HG02852 (cell line): ENCODE measurements around the gene KDM4E.
"Not testable (repeated sequence)": the region's sequence is repeated elsewhere in the genome, so short reads cannot be mapped to it uniquely, and the experiment has no call there.

ENCODE experiments used
- ATAC-seq: cut with Tn5 transposase; IDR thresholded peaks from one replicate; pipeline ENCODE4 v1.9.1; 2021; ENCODE audit warnings: mild to moderate bottlenecking, moderate library complexity; ENCODE audit not compliant: unreplicated experiment

KDM4E gene

DNA sequence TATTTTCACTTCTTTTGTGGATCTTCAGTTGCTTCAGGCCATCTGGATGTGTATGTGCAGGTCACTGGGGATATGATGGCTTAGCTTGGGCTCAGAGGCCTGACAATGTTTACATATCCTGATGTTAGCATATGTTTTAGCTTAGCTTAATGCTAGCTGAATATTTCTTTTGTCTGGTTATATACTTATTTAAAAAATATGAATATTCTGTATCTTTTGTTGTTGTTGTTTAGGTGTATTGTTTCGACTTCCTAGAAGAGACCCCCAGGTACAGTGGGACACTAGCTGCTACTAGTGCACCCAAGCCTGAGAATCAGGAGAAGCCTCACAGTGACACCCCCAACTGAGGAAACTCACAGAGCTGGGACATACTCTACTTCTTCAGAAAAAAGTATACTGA lies at the start of gene KDM4E:
Gene KDM4E, plus strand, starts transcription at position 301 of the 400 bp plus-strand sequence. CDS start 300 bp downstream, outside the sequence.
- ATAC-seq = no peak

GRCh38 chr11:94975599-94975998 lies 49.5 kb upstream of the KDM4E start:
- no peak for ATAC-seq

DNA sequence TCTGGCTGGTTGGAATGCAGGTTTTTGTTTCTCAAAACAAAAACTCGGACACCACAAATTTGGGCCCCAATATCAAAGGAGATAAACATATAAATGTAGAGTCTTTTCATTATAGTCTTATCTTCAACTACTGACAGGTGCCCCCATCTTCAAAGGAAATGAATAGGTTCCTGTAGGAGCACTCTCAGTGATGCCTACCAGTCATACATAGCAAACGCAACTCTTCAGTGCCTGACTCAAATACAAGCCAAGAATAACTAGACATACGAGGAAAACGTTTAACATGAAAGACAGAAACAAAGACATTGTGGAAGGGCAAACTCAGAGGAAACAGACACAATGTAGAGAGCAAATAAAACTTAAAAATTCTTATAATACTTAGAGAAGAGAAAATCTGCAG lies 37.7 kb upstream of the KDM4E start:
- no peak for ATAC-seq

DNA sequence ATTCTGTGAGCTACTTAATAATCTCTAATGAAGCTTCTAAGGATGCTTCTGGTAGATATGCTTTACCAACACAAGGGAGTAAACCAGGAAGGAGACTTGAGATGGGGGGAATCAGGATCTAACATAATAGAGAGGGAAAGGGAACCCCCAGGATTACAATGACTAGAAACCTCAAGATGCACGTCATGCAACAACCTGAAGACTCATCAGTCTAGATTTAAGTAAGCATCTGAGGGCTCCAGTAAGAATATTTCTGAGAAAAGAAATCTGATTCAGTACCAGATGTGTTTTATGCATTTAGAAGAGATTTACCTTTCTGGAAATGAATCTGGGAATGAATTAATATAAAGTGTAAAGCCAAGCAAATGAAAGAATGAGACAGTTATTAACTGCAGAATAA lies 36.3 kb upstream of the KDM4E start:
- ATAC-seq = no peak

- no peak for ATAC-seq
These were observed 31.6 kb upstream of the KDM4E start for GRCh38 chr11:94993400-94993943.

GRCh38 chr11:94997437-94997836 lies 27.6 kb upstream of the KDM4E start:
- ATAC-seq = no peak

DNA sequence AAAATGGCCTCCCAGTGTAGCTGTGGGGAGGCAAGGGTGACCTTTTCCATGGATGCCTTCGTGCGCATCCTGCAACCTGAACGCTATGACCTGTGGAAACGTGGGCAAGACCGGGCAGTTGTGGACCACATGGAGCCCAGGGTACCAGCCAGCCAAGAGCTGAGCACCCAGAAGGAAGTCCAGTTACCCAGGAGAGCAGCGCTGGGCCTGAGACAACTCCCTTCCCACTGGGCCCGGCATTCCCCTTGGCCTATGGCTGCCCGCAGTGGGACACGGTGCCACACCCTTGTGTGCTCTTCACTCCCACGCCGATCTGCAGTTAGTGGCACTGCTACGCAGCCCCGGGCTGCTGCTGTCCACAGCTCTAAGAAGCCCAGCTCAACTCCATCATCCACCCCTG lies 26.8 kb upstream of the KDM4E start:
- no peak for ATAC-seq

- no peak for ATAC-seq
These were observed 21.3 kb upstream of the KDM4E start for GRCh38 chr11:95003716-95004115.

DNA sequence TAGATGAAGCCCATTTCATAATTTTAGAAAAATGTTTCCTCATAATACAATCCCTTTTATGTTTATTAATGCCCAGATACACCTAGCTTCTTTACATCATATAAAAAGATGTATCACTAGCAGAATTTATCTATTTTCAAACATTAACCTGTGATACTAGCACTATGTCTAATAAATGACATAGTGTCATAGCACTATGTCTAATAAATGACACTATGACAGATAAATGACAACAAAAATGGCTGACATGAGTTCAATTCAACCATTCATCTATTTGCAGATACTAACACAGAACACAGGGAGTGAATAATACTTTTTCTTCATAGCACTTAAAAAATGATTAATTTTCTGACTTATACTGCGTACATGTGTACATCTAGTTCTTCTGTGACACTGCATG lies 19.4 kb upstream of the KDM4E start:
- no peak for ATAC-seq

DNA sequence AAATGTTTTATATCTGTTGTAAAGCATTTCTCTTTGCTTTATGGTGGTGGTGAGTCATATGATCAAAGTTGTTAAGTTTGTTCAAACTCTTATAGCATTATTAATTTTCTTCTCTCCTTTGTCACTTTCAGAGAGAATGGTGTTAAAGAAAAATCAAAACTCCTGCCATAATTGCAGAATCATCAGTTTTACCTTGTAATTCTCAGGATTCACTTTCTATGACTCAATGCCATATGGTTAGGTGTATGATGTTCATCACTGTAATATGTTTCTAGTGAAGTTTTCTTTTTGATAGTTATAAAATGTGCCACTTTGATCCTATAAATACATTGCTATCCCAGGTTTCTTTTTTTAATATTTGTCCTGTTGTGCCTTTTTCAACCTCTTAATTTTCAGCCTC lies 13.7 kb upstream of the KDM4E start:
- no peak for ATAC-seq

- ATAC-seq = no peak
These were observed 10.8 kb upstream of the KDM4E start for GRCh38 chr11:95014184-95014821.

- no peak for ATAC-seq
These were observed 8.9 kb upstream of the KDM4E start for GRCh38 chr11:95016139-95016538.

DNA sequence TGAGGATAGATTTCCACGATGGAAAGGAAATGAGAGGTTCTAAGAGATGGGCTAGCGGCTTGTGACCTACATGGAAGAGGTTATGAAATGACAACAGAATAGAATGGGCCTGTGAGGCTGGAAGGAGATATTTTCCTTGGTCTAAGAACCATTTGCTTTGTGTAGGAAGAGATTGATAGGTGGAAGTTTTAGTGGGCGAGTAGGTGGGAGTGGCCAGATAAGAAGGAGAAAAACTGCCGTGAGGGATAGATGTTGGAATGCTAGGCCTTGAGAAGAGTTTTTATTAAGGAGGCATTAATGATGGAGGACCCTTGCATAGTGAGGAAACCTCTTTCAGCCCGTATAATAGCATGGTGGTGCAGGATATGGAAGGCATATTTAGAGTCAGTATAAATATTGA lies 3.6 kb upstream of the KDM4E start:
- not testable (repeated sequence) for ATAC-seq

GRCh38 chr11:95025594-95025993 lies 536 bp downstream of the KDM4E start:
- not testable (repeated sequence) for ATAC-seq

- ATAC-seq = no peak
These were observed 3.3 kb downstream of the KDM4E start for GRCh38 chr11:95028357-95028756.

DNA sequence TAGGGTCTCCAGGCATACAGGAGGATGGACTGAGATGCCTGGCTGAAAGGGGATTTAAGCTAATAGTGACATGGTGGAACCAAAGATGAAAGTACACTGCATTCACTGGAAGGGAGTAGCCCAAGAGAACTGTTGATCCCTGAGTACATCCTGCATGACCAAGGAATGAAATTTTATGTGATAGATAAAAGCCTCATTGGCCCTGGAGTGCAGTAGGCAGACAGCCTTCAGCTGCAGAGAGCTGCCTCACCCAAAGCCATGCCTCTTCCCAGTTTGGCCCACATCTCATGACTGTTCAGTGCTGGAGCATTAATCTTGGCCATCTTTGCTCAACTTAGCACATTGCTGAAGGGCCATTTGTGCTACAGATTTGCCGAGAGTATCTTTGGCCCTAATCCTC lies 8.0 kb downstream of the KDM4E start:
- no peak for ATAC-seq

GRCh38 chr11:95035316-95035715 lies 10.3 kb downstream of the KDM4E start:
- no peak for ATAC-seq

GRCh38 chr11:95037356-95038035 lies 12.4 kb downstream of the KDM4E start:
- ATAC-seq = not testable (repeated sequence)

- no peak for ATAC-seq
These were observed 17.2 kb downstream of the KDM4E start for GRCh38 chr11:95042239-95042638.

GRCh38 chr11:95042906-95043305 lies 17.8 kb downstream of the KDM4E start:
- ATAC-seq = no peak

DNA sequence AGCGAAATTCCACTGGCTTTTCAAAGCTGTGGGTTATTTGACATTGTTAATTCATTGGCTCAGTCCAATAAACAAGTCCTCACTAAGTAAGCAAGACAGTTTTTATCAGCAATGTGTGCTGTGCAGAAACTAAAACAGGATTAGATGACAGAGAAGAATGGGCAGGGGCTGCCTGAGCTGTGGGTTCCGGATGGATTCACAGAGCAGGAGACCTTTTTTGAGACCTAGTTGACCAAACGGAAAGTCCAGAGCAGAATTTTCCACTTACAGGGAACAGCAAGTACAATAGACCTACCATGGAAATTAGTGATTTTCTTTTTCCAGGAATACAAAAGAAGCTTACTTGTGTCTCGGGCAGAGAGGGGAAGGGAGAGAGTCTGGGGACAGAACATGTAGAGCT lies 19.0 kb downstream of the KDM4E start:
- no peak for ATAC-seq

DNA sequence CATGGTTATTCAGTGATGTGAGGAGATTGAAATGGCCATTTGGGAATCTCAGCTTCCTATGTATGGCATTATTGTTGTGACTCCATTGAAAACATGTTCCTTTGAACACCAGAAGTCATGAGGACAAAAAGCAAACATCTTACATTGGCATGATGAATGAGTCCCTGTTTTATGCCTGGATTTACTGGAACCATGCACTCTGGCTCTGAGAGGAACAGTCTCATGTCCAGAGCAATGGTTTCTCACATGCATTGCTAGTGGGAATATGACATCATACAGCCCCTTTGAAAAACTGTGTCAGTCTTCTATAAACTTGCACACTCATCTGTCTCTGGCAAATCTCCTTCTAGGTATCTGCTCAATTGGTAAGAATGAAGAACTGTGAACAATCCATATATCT lies 20.8 kb downstream of the KDM4E start:
- no peak for ATAC-seq
